CD8-positive, alpha-beta memory T cell (primary cell): Measurements from ENCODE around the gene TIMM9. TPM values are rescaled to one million over a fixed set of nuclear protein-coding genes. Genes with fewer than 3 reads are reported as not detected.
"Not testable (repeated sequence)": the region's sequence is repeated elsewhere in the genome, so short reads cannot be mapped to it uniquely, and the experiment has no call there.

Experiments
- CTCF ChIA-PET: fragments of 350-600 bp; sonication (Branson Sonifier 250); formaldehyde crosslinking; loops from one replicate; lab custom pipeline; 2021; ENCODE audit warnings: antibody characterized with exemption; lab: Charles Lee
- POLR2A ChIA-PET: fragments of 350-600 bp; sonication (Branson Sonifier 250); formaldehyde crosslinking; loops from one replicate; lab custom pipeline; 2021; ENCODE audit warnings: antibody characterized with exemption; lab: Charles Lee
- DNase-seq, 5 donors: peaks; one replicate each; pipeline versions ENCODE4 v3.0.0 to v3.0.0-alpha.2; 2020 to 2022; ENCODE audit warnings: mixed read lengths in 1 of 5
- H3K27ac ChIP-seq: one replicate; pipeline ENCODE4 v1.7.0; 2013; ENCODE audit warnings: low read depth, mild to moderate bottlenecking, low read length, moderate library complexity
- H3K27me3 ChIP-seq: 2 replicates; pipeline ENCODE4 v1.7.0; 2013; ENCODE audit warnings: low read length, mild to moderate bottlenecking; ENCODE audit not compliant: insufficient read depth, poor library complexity, severe bottlenecking
- H3K36me3 ChIP-seq: 2 replicates; pipeline ENCODE4 v1.7.0; 2013; ENCODE audit warnings: mild to moderate bottlenecking, low read length, moderate library complexity; ENCODE audit not compliant: insufficient read depth
- H3K4me1 ChIP-seq: 2 replicates; pipeline ENCODE4 v1.7.0; 2013; ENCODE audit warnings: mild to moderate bottlenecking, low read length, moderate library complexity; ENCODE audit not compliant: insufficient read depth
- H3K4me3 ChIP-seq: 2 replicates; pipeline ENCODE4 v1.7.0; 2013; ENCODE audit warnings: mild to moderate bottlenecking, low read length
- H3K9me3 ChIP-seq: 2 replicates; pipeline ENCODE4 v1.7.0; 2013; ENCODE audit warnings: mild to moderate bottlenecking, low read length
- H3K27ac Mint-ChIP-seq, 8 donors: one replicate each; pipeline ENCODE4 v1.8.0; 2020 to 2021; ENCODE audit warnings: mixed read lengths in 8 of 8, mild to moderate bottlenecking in 6 of 8, inconsistent platforms in 3 of 8, moderate library complexity in 3 of 8
- H3K27me3 Mint-ChIP-seq, 2 donors: one replicate each; pipeline ENCODE4 v1.8.0; 2020 to 2021; ENCODE audit warnings: mixed read lengths in 2 of 2, mild to moderate bottlenecking in 1 of 2, moderate library complexity in 1 of 2
- H3K36me3 Mint-ChIP-seq, 3 donors: one replicate each; pipeline ENCODE4 v1.8.0; 2020 to 2021; ENCODE audit warnings: mixed read lengths in 3 of 3, inconsistent platforms in 1 of 3, mild to moderate bottlenecking in 1 of 3
- H3K4me1 Mint-ChIP-seq, 3 donors: one replicate each; pipeline ENCODE4 v1.8.0; 2020 to 2021; ENCODE audit warnings: mixed read lengths in 3 of 3, inconsistent platforms in 1 of 3, mild to moderate bottlenecking in 1 of 3
- H3K4me3 Mint-ChIP-seq, 7 donors: one replicate each; pipeline ENCODE4 v1.8.0; 2020 to 2021; ENCODE audit warnings: mixed read lengths in 7 of 7, mild to moderate bottlenecking in 6 of 7, moderate library complexity in 4 of 7, inconsistent platforms in 2 of 7
- H3K9me3 Mint-ChIP-seq, 5 donors: one replicate each; pipeline ENCODE4 v1.8.0; 2020 to 2022; ENCODE audit warnings: mixed read lengths in 5 of 5, mild to moderate bottlenecking in 3 of 5, moderate library complexity in 2 of 5, inconsistent platforms in 1 of 5
- polyA plus RNA-seq: library from polyadenylated mRNA; unstranded; fragments of 300-500 nt; fragmentation: Illumina TruSeq; gene quantifications from one replicate; pipeline ENCODE4 v1.2.3, GENCODE V29; 2021
- total RNA-seq, 2 experiments: library from RNA; stranded (reverse); gene quantifications; one replicate each; pipeline ENCODE4 v1.2.3, GENCODE V29; 2021

Gene TIMM9
- total and polyA plus RNA-seq, 3 experiments from 2014 or later, result 75.4 to 96.7 (median 84.3) TPM

DNA sequence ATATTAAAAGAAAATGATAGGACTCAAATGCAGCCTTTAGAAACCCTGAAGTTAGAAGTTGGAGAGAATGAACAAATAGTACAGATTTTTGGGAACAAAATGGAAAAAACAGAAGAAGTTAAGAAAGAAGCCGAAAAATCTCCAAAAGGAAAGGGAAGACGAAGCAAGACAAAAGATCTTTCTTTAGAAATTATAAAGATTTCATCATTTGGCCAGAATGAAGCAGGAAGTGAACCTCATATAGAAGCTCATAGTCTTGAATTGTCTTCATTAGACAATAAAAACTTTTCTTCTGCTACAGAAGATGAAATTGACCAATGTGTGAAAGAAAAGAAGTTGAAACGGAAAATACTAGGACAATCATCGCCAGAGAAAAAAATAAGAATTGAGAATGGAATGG is 63.0 kb downstream of the TIMM9 start:
- H3K36me3 ChIP-seq, result peaks cover 50% of the 10 kb centered on the region
- no peaks in the 10 kb centered on the region for H3K4me1 ChIP-seq
- ChIA-PET POLR2A (no interaction called here), CTCF (interaction anchor here (0.8 to 1.2 kb wide), 3 partner anchors 14 to 63 kb away, joined by 3 read pairs; partner anchors contain the start of genes KIAA0586, TIMM9 and TOMM20L)
- H3K9me3 ChIP-seq, result no peaks in the 10 kb centered on the region
- no peaks in the 10 kb centered on the region for H3K27me3 ChIP-seq
- no peaks in the 10 kb centered on the region for H3K9me3 Mint-ChIP-seq
- peaks cover 14 to 80% (median 28%) of the 10 kb centered on the region in 3 donors for H3K36me3 Mint-ChIP-seq
- H3K27ac ChIP-seq, result no peak overlapping the region
- no peak overlapping the region for H3K4me3 ChIP-seq
- no peak overlapping the region for H3K4me3 Mint-ChIP-seq
- H3K27ac Mint-ChIP-seq, result peak overlapping the region in 3 of 8 donors; percentile 19 to 88 (median 19)
- no peaks in the 10 kb centered on the region for H3K27me3 Mint-ChIP-seq
- no peaks in the 10 kb centered on the region for H3K4me1 Mint-ChIP-seq
- DNase-seq, result no peak

- ChIA-PET POLR2A (no interaction called here), CTCF (interaction anchor here (1.3 kb wide), 1 partner anchor 87 kb away, joined by 4 read pairs; no protein-coding TSS in a partner anchor)
- Mint-ChIP-seq H3K27ac (no peak overlapping the region), H3K27me3 (no peaks in the 10 kb centered on the region), H3K4me3 (no peak overlapping the region), H3K9me3 (no peaks in the 10 kb centered on the region), H3K4me1 (no peaks in the 10 kb centered on the region), H3K36me3 (peaks cover 11 to 77% (median 26%) of the 10 kb centered on the region in 3 donors)
- DNase-seq, result peak in 2 of 5 donors; percentile 14 to 15
- no peaks in the 10 kb centered on the region for H3K9me3 ChIP-seq
- no peak overlapping the region for H3K4me3 ChIP-seq
- peaks cover 40% of the 10 kb centered on the region for H3K36me3 ChIP-seq
- no peaks in the 10 kb centered on the region for H3K27me3 ChIP-seq
- no peak overlapping the region for H3K27ac ChIP-seq
- H3K4me1 ChIP-seq, result no peaks in the 10 kb centered on the region
Measured at GRCh38 chr14:58362798-58363412, 64.4 kb downstream of the TIMM9 start.

DNA sequence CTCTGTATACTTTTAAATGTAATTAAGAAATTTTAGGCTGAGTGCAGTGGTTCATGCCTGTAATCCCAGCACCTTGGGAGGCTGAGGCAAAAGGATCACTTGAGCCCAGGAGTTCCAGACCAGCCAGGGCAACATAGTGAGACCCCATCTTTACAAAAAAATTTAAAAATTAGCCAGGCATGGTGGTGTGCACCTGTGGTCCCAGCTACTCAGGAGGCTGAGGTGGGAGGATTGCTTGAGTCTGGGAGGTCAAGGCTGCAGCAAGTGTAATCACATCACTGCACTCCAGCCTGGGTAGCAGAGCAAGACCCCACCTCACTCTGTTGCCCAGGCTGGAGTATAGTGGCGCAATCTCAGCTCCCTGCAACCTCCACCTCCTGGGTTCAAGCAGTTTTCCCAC is 65.1 kb downstream of the TIMM9 start:
- H3K27ac Mint-ChIP-seq, H3K9me3 Mint-ChIP-seq, H3K4me3 ChIP-seq, H3K4me1 Mint-ChIP-seq, H3K27me3 Mint-ChIP-seq, H3K4me3 Mint-ChIP-seq, POLR2A ChIA-PET, H3K27me3 ChIP-seq, DNase-seq, H3K4me1 ChIP-seq, H3K9me3 ChIP-seq, H3K27ac ChIP-seq: not testable (repeated sequence)
- peaks cover 10 to 76% (median 23%) of the 10 kb centered on the region in 3 donors for H3K36me3 Mint-ChIP-seq
- CTCF ChIA-PET, result interaction anchor here (1.3 kb wide), 1 partner anchor 87 kb away, joined by 4 read pairs; no protein-coding TSS in a partner anchor
- H3K36me3 ChIP-seq, result peaks cover 38% of the 10 kb centered on the region

Other genes with a start within 250 kb of the TIMM9 start
- gene ACTR10, start 227.4 kb downstream of the TIMM9 start, total RNA-seq, result 10 to 100 TPM; 38.7 to 41.5 TPM
- gene ACTR10, start 227.4 kb downstream of the TIMM9 start, polyA plus RNA-seq, result 81.9 TPM
- 100 to 1,000 TPM; 334 to 343 TPM for gene PSMA3, start 182.7 kb downstream of the TIMM9 start, total RNA-seq
- gene PSMA3, start 182.7 kb downstream of the TIMM9 start, polyA plus RNA-seq, result 150 TPM
- 10 to 100 TPM; 19.6 to 20.4 TPM for gene ARID4A, start 129.0 kb downstream of the TIMM9 start, total RNA-seq
- gene ARID4A, start 129.0 kb downstream of the TIMM9 start, polyA plus RNA-seq, result 38.3 TPM
- gene TOMM20L, start 31.6 kb downstream of the TIMM9 start, total RNA-seq, result under 1 TPM in 1 of 2 experiments, not detected in 1; 0.37 TPM
- gene TOMM20L, start 31.6 kb downstream of the TIMM9 start, polyA plus RNA-seq, result not detected
- 10 to 100 TPM; 19.3 to 20.3 TPM for gene KIAA0586, start 188 bp upstream of the TIMM9 start, total RNA-seq
- gene KIAA0586, start 188 bp upstream of the TIMM9 start, polyA plus RNA-seq, result 19.3 TPM
- under 1 TPM; 0.15 to 0.42 TPM for gene DACT1, start 210.4 kb upstream of the TIMM9 start, total RNA-seq
- 0.12 TPM for gene DACT1, start 210.4 kb upstream of the TIMM9 start, polyA plus RNA-seq